Sigmoid colon (tissue), 7 donors: ENCODE data around the gene PTPN9. TPM values are rescaled to one million over a fixed set of nuclear protein-coding genes. Genes with fewer than 3 reads are reported as not detected.
"Not testable (repeated sequence)": the region's sequence is repeated elsewhere in the genome, so short reads cannot be mapped to it uniquely, and the experiment has no call there.

ENCODE experiments used
- DNase-seq: peaks from one replicate; pipeline ENCODE4 v3.0.0-alpha.2; 2019
- H3K27ac ChIP-seq, 4 donors: fragments of 200-600 bp; sonication (generic); one replicate each; pipeline ENCODE4 v1.5.1; 2016 to 2019; ENCODE audit warnings: mild to moderate bottlenecking in 1 of 4
- H3K27me3 ChIP-seq, 3 donors: fragments of 200-600 bp; sonication (generic); one replicate each; pipeline ENCODE4 v1.5.1; 2019; ENCODE audit warnings: mild to moderate bottlenecking in 1 of 3
- H3K36me3 ChIP-seq, 4 donors: fragments of 200-600 bp; sonication (generic); one replicate each; pipeline ENCODE4 v1.5.1; 2016 to 2019
- H3K4me1 ChIP-seq, 4 donors: fragments of 200-600 bp; sonication (generic); one replicate each; pipeline ENCODE4 v1.5.1; 2017 to 2019
- H3K4me3 ChIP-seq, 4 donors: fragments of 200-600 bp; sonication (generic); one replicate each; pipeline ENCODE4 v1.5.1; 2017 to 2019; ENCODE audit warnings: mild to moderate bottlenecking in 2 of 4, moderate library complexity in 1 of 4
- H3K9me3 ChIP-seq, 4 donors: fragments of 200-600 bp in 3 of 4; sonication (generic) in 3 of 4; one replicate each; pipeline versions ENCODE4 v1.5.1 to v1.6.1; 2013 to 2019
- EP300 ChIP-seq, 4 donors: sonication (generic); formaldehyde crosslinking; IDR thresholded peaks; one replicate each; pipeline ENCODE4 v1.6.1; 2017; ENCODE audit warnings: antibody characterized with exemption in 4 of 4
- POLR2A ChIP-seq, 2 donors: fragments of 450-650 bp; IDR thresholded peaks; one replicate each; pipeline ENCODE4 v1.6.1; 2016; ENCODE audit warnings: antibody characterized with exemption in 2 of 2, mild to moderate bottlenecking in 2 of 2, moderate library complexity in 2 of 2
- POLR2AphosphoS5 ChIP-seq, 4 donors: sonication (generic); formaldehyde crosslinking; IDR thresholded peaks; one replicate each; pipeline ENCODE4 v1.6.1; 2017; ENCODE audit warnings: antibody characterized with exemption in 4 of 4
- WGBS, 2 donors: extraction: QIAGEN DNeasy Blood & Tissue Kit; methylation state at CpG; one replicate each; pipeline ENCODE4 v1.1.7; 2013; 5-methylcytosine and 5-hydroxymethylcytosine counted together
- intact Hi-C: fragments of 100-400 bp; cut with DNase I; formaldehyde crosslinking; loops from one replicate; pipeline ENCODE4 v1.15.1; 2023
- polyA plus RNA-seq, 3 donors: library from polyadenylated mRNA; stranded (reverse); fragments of 200-250 nt; gene quantifications; one replicate each; pipeline ENCODE4 v1.2.3, GENCODE V29; 2013
- total RNA-seq, 4 donors: library from RNA; depleted of rRNA; stranded (reverse); fragments of >200 nt; gene quantifications; one replicate each; pipeline ENCODE4 v1.1.0, GENCODE V29; 2016
- TF ChIP-seq, protein P1 (sequence below), 4 experiments: fragments of 450-650 bp in 3 of 4; fragments of 200-600 bp in 1 of 4; IDR thresholded peaks; one replicate each; pipeline ENCODE4 v1.5.1; 2016 to 2019; ENCODE audit warnings: antibody characterized with exemption in 4 of 4, mild to moderate bottlenecking in 3 of 4, moderate library complexity in 2 of 4
- donor health status: healthy with polysubstance abuse.
- donor health status: Bipolar disorder and iron deficiency.
- donor health status: healthy.

The PTPN9 gene
- total and polyA plus RNA-seq, 7 donors, result 12.2 to 23.1 (median 19.8) TPM

DNA sequence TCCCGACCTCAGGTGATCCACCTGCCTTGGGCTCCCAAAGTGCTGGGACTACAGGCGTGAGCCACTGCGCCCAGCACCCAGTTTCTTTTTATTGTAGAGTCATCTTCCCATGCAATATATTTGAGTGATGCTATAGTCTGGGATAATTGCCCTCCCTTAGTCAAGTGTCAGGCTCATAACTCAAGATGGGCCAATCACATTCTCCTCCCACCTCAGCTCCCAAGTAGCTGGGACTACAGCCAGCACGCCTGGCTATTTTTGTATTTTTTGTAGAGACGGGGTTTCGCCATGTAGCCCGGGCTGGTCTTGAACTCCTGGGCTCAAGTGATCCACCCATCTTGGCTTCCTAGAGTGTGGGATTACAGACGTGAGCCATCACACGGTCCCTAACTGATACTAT is 15.2 kb upstream of the PTPN9 start:
- H3K9me3 ChIP-seq, result no peaks in the 10 kb centered on the region
- no peaks in the 10 kb centered on the region for H3K27me3 ChIP-seq
- no peak overlapping the region for H3K4me3 ChIP-seq
- H3K27ac ChIP-seq, result no peak overlapping the region
- TF ChIP-seq EP300 (IDR thresholded peaks at IDR 0.05), result no peak
- peak in 1 of 4 donors; percentile 13 for TF ChIP-seq POLR2AphosphoS5 (IDR thresholded peaks at IDR 0.05)
- TF ChIP-seq, protein P1, sequence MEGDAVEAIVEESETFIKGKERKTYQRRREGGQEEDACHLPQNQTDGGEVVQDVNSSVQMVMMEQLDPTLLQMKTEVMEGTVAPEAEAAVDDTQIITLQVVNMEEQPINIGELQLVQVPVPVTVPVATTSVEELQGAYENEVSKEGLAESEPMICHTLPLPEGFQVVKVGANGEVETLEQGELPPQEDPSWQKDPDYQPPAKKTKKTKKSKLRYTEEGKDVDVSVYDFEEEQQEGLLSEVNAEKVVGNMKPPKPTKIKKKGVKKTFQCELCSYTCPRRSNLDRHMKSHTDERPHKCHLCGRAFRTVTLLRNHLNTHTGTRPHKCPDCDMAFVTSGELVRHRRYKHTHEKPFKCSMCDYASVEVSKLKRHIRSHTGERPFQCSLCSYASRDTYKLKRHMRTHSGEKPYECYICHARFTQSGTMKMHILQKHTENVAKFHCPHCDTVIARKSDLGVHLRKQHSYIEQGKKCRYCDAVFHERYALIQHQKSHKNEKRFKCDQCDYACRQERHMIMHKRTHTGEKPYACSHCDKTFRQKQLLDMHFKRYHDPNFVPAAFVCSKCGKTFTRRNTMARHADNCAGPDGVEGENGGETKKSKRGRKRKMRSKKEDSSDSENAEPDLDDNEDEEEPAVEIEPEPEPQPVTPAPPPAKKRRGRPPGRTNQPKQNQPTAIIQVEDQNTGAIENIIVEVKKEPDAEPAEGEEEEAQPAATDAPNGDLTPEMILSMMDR (IDR thresholded peaks at IDR 0.05), result no peak
- intact Hi-C loops, result no loop called here
- peaks cover 0 to 5% (median 2%) of the 10 kb centered on the region in 4 donors for H3K4me1 ChIP-seq
- WGBS, 2 donors, result 92 to 96% methylated on average over 9 of the region's 9 CpGs
- peaks cover 0 to 72% (median 13%) of the 10 kb centered on the region in 4 donors for H3K36me3 ChIP-seq
- DNase-seq, result no peak

DNA sequence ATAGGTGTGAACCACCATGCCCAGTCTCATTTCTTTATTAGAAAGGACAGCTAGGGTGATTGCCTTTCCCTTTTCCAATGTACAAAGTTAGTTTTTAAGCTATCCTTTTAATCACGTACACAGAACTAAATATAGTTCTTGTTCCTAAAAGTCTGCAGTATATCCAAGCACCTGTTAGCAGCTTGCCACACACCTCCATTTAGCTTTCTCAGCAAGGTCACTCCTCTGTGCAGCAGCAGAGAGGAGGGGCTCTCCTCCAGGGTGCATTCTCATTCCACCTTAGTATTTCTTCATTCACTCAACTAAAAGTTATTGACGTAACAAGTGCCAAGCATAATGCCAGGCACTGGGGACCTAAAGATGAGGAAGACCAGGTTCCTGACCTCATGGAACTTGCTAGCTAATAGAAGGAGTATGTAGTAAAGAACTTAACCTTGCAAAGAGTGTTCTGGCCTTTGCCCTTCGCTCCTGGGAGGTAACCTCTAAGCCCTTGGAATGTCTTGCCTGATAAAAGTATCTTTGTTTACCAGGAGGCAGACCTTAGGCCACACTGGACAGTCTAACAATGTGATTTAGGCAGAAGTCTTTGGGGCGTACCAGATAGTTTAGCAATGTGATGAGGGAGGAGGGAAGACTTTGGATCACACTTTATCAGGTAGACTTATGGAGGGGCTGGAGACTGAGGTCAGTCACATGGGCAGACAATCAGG is 12.7 kb upstream of the PTPN9 start:
- intact Hi-C loops, result no loop called here
- no peaks in the 10 kb centered on the region for H3K4me1 ChIP-seq
- WGBS, 2 donors, result 94 to 98% methylated on average over 4 of the region's 4 CpGs
- no peak overlapping the region for H3K4me3 ChIP-seq
- no peak for DNase-seq
- H3K27me3 ChIP-seq, result no peaks in the 10 kb centered on the region
- TF ChIP-seq EP300 (IDR thresholded peaks at IDR 0.05) (no peak), POLR2A (IDR thresholded peaks at IDR 0.05) (no peak), POLR2AphosphoS5 (IDR thresholded peaks at IDR 0.05) (no peak)
- TF ChIP-seq, protein P1 (IDR thresholded peaks at IDR 0.05), result no peak
- no peaks in the 10 kb centered on the region for H3K9me3 ChIP-seq
- H3K36me3 ChIP-seq, result peaks cover 0 to 47% (median 3%) of the 10 kb centered on the region in 4 donors
- H3K27ac ChIP-seq, result no peak overlapping the region

DNA sequence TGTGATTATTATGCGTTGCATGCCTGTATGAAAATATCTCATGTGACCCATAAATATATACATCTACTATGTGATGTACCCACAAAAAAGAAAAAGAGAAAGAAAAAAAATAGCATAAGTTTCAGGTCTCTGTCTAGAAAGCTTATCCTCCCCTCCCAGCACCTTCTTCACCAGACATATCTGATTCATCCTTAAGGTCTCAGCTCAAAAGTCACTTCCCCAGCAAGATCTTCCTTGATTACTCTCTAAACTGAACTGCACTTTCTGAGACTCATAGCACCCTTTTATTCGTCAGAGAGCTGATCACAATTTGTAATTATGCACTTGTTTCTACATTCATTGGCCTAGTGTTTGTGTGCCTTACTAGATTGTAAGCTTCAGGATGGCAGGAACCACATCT is 11.1 kb upstream of the PTPN9 start:
- no peaks in the 10 kb centered on the region for H3K27me3 ChIP-seq
- no peak overlapping the region for H3K27ac ChIP-seq
- DNase-seq, result no peak
- TF ChIP-seq EP300 (IDR thresholded peaks at IDR 0.05) (no peak), POLR2A (IDR thresholded peaks at IDR 0.05) (no peak), POLR2AphosphoS5 (IDR thresholded peaks at IDR 0.05) (no peak)
- TF ChIP-seq, protein P1 (IDR thresholded peaks at IDR 0.05), result no peak
- intact Hi-C loops, result no loop called here
- no peak overlapping the region for H3K4me3 ChIP-seq
- no peaks in the 10 kb centered on the region for H3K9me3 ChIP-seq
- no peaks in the 10 kb centered on the region for H3K4me1 ChIP-seq
- 91 to 94% methylated on average over 2 of the region's 2 CpGs for WGBS, 2 donors
- H3K36me3 ChIP-seq, result peaks cover 0 to 32% (median 0%) of the 10 kb centered on the region in 4 donors

DNA sequence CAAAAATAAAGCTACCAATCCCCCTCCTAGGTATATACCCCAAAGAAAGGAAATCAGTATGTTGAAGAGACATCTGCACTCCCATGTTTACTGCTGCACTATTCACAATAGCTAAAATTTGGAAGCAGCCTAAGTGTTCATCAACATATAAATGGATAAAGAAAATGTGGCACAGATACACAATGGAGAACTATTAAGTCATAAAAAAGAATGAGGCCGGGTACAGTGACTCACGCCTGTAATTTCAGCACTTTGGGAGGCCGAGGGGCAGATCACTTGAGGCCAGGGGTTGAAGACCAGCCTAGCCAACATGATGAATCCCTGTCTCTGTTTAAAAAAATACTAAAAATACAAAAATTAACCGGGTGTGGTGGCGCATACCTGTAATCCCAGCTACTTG is 10.0 kb upstream of the PTPN9 start:
- Histone ChIP-seq H3K4me3 (no peak overlapping the region), H3K27me3 (no peaks in the 10 kb centered on the region), H3K4me1 (peaks cover 0 to 4% (median under 1%) of the 10 kb centered on the region in 4 donors), H3K9me3 (no peaks in the 10 kb centered on the region), H3K36me3 (peaks cover 0 to 24% (median 0%) of the 10 kb centered on the region in 4 donors), H3K27ac (no peak overlapping the region)
- intact Hi-C loops, result no loop called here
- TF ChIP-seq, protein P1 (IDR thresholded peaks at IDR 0.05), result no peak
- TF ChIP-seq POLR2AphosphoS5 (IDR thresholded peaks at IDR 0.05), result no peak
- no peak for TF ChIP-seq POLR2A (IDR thresholded peaks at IDR 0.05)
- TF ChIP-seq EP300 (IDR thresholded peaks at IDR 0.05), result no peak
- 59 to 86% methylated on average over 5 of the region's 5 CpGs for WGBS, 2 donors
- DNase-seq, result no peak

DNA sequence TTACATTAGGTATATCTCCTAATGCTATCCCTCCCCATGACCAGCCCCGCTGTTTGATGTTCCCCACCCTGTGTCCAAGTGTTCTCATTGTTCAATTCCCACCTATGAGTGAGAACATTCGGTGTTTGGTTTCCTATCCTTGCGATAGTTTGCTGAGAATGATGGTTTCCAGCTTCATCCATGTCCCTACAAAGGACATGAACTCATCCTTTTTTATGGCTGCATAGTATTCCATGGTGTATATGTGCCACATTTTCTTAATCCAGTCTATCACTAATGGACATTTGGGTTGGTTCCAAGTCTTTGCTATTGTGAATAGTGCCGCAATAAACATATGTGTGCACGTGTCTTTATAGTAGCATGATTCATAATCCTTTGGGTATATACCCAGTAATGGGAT is 7.3 kb upstream of the PTPN9 start:
- DNase-seq, H3K9me3 ChIP-seq, intact Hi-C loops, H3K27ac ChIP-seq, H3K27me3 ChIP-seq, H3K4me1 ChIP-seq, H3K4me3 ChIP-seq: not testable (repeated sequence)
- peaks cover 0 to 12% (median 0%) of the 10 kb centered on the region in 4 donors for H3K36me3 ChIP-seq
- 91 to 92% methylated on average over 5 of the region's 5 CpGs for WGBS, 2 donors
